GM19193 (cell line): ENCODE data around the gene NDUFA9.
A peak's percentile ranks its signal among the peaks of the same experiment; 100 is the strongest.

Experiments
- POLR2A ChIP-seq: IDR thresholded peaks from 4 replicates; pipeline ENCODE4 v1.6.1; 2011; ENCODE audit not compliant: insufficient read depth, insufficient read length; ENCODE audit errors: extremely low read depth

The NDUFA9 gene

DNA sequence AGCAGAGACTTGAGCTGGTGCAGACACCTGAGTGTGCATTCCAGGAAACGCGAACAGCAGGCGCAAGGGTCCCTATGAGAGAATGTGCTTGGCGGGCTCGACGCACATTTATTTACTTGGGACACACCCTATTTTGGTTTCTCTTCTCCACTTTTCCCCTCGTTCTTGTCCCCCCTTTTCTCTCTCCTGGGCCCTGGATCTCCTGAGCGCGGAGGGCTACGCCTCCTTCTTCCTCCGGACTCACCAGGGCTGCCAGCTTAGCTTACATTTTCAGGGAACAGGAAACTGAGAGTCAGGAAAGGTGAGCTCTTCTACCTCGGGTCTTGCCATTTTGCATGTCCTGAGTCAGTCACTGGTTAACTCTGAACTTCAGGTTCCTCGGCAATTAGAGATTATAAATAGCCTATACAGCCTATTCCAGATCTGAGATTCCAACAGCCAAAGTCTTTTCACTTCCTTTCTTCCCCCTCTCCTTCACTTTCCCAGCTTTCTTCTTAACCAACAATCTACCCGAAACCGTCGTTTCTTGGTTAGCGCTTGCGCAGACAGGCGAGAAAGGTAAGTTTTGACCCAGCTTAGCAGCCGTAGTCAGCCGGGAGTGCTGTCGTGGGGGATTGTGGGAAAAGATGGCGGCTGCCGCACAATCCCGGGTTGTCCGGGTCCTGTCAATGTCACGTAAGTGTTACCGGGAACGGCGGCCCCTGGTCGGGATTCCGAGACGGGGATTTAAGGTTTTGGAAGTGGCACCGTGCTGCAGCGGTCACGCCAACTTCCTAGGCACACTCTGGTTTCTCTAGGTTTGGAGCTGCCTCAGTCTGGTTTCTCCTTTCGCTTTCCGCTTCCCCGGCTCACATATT, at the start of gene NDUFA9, which contains the start of gene AKAP3:
Gene NDUFA9, plus strand, starts transcription at position 614 of the 857 bp plus-strand sequence. Its CDS starts 13 bp downstream, at position 627.
Gene AKAP3, minus strand, starts transcription at position 551 of the 857 bp plus-strand sequence. CDS start 10,855 bp downstream, outside the sequence.
- peak; percentile 96 for TF ChIP-seq POLR2A

DNA sequence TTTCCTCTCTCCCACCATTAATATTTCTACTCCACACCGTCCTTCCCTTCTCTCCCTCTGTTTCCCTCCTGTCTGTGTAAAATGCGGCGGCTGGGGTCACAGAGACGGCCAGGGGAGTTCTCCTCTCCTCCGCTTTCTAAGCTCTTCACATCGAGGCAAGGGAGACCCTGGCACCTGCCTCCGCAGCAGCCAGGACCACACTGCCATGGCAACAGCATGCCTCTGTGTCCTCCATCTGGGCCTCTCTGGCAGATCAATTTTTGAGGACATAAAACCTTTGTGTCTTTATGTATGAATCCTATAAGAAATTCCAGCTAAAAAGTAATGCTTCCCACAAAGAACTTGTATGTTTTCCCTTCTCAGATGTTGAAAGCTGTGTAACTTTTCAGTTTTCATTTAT, 45.5 kb upstream of the NDUFA9 start:
- no peak for TF ChIP-seq POLR2A

DNA sequence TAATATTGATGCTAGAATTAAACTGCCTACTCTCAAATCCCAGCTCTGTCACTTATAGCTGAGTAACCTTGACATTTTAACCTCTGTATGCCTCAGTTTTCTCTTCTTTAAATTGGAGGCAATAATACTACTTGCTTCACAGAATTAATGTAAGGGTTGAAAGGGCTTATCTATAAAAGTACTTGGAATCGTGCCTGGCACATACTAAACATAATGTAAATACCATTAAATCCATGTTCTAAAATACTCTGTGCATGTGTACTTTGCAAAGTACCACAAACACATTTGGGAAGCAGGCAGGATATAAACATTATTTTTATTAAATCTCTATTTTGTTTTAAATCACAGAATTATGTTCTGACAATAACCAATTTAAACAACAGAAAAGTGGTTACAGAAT, 45.0 kb upstream of the NDUFA9 start:
- TF ChIP-seq POLR2A: no peak

DNA sequence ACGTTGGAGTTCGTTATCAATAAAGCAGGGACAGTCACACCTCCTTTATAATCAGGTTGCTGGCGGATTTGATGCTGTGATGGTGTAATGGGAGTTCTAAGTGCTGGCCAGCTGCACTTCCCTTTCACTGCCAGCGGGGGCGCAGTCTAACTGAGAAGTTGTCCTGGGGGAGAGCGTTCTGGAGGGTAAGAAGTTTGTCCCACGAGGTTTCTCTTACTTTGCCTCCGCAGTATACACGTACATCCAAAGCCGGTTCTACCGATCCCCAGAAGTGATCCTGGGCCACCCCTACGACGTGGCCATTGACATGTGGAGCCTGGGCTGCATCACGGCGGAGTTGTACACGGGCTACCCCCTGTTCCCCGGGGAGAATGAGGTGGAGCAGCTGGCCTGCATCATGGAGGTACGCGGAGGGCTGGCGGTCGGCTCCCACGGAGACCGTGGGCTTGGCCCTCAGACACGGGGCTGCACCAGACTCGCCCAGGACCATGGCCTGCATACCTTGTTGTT, 44.2 kb upstream of the NDUFA9 start:
- TF ChIP-seq POLR2A: peak; percentile 75

DNA sequence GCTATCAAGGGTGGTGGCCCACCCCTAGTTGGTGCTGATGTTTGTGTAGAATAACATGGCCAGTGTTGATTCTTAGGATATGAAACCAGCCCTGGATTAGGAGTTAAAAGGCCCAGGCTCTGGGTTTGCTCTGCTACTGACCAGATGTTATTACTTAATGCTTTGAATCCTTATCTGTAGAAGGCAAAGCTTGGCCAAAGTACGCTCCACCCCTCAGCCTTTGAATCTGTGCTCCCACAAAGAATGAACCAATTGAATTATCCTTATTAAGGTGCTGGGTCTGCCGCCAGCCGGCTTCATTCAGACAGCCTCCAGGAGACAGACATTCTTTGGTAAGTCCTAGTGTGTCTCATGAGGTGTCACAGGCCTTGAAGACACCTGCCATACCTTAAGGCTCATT, 41.9 kb upstream of the NDUFA9 start:
- TF ChIP-seq POLR2A: no peak

DNA sequence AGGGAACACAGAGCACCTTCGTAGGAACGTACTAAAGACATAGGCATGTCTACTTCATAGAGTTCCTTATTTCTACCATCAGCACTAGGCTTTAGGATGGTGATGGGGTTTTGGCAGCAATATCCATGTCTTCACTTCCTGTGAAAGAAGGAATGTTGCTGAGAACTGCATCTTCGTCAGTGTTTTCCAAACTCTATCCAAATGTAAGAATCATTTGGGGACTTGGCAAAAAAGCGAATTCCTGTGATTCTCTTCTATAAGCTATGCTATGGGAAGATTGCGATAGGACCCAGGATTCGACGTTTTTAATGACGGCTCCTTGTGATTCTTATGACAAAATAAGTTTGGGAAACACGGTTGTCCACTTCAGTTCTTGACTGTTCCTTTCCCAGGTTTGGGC, 39.8 kb upstream of the NDUFA9 start:
- TF ChIP-seq POLR2A: no peak

DNA sequence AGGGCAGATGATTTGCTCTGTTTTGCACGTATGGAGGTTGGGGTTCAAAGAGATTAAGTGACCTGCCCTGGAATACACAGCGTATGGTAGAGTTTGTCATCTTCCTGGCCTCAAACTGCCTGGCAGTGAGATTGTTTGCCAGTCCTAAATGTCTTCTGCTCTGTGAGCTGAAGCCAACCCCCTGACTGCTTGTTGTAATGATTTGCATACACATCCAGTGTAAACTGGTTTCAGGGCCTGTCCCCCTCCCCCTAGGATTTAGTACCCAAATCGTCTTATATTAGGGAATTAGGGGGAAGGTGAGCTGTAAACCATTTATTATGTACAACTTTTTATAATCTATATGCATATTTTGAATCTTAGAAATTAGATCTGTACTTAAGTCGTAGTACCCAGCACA, 38.4 kb upstream of the NDUFA9 start:
- TF ChIP-seq POLR2A: no peak

DNA sequence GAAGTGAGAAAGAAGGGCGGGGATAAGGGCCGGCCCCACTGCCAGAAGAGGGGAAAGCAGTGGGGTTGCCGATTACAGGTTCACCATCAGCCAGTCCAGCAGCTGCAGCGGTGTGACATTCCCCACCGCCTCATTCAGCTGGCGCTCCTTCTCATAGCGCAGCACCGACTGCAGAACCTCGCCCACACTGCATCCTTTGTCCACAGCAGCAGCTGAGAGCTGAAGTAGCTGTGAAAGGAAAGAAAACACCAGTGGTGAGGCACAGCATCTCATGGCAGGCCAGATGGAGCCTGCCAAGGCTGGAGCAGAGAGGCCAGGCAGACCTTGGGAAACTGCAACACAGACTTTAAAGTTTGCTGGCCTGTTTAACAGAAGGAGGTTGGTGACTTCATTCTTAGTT, 33.2 kb upstream of the NDUFA9 start:
- no peak for TF ChIP-seq POLR2A

DNA sequence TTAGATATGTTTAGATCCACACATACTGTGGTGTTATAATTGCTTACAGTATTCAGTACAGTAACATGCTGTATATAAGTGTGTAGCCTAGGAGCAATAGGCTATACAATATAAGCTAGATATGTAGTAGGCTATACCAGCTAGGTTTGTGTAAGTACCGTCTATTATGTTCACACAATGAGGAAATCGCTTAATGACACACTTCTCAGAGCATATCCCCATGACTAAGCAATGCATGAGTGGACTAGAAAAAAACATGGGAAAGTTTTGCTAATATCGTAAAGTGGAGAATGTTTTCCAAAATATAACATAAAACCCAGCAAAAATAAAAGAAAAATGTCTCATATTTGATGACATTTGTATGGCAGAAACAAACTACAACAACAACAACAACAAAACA, 27.4 kb upstream of the NDUFA9 start:
- no peak for TF ChIP-seq POLR2A

DNA sequence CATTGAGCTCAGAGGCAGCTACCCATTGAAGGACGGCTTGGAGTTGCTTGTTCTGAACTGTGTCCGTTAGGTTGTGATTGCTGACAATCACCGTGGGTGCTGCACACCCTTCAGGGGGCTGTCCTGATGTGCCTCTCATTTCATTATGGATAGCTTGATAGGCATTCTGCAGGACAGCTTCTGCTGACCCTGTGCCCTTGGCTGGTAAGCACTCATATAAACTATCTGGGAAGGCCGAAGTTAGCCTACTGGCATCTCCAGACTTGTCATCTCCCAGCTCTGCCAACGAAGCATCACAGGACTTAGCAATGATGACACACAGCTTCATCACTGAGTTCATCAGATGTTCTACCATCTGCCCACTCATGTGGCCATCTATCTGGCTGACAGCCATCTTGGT, 22.4 kb upstream of the NDUFA9 start:
- TF ChIP-seq POLR2A: no peak

DNA sequence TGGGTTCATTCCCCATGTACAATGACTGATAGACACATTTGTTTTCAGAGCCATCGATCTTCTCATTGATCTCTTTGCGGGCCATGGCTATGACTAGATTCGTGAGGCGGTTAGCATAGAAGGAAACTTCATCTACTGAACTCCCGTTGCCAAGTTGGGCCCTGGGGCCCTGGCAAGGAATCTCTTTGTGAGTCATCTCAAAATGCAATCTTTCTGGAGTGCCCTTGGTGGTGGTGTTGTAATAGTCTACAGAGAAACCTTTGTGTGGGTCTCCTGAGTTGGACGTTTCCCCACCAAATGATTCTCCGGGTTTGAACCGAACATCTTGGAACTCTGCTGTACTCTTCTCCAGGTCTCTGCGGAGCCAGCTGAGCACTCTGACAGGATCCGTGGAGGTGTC, 20.5 kb upstream of the NDUFA9 start:
- no peak for TF ChIP-seq POLR2A

DNA sequence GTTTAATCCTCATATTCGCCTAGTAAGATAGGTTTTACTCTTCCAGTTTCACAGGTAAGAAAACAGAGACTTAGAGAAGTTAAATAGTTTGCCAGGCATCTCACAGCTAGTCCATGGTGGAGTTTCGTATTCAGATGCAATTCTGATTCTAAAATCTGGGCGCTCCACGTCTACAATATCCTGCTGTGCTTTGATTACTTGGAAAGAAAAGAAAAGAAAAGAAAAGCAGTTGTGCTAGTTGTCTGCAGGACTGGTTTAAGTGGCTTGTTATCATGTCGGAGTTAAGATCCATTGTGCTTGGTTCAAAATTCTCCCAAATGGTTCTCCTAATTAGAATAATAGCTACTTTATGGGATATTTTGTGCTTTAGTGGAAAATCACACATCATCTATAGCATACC, 18.7 kb upstream of the NDUFA9 start:
- TF ChIP-seq POLR2A: no peak

DNA sequence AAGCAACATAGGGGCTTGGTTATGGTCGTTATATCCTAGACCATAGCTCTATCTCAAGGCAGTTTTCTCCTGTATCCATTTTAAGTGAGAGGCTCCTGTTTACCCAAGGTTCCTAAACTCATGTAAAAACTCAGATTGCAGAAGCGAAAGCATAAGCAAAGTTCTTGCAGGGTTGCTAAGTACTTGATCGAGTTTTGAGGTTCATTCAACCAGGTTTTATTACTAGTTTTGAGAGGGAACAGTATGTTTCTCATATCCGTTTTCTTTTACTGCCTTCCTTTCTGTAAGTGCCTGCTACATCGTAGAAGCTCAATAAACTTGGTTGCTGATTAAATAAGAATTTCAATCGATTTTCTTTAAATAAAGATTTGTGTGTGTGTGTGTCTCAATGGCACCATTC, 5.2 kb upstream of the NDUFA9 start:
- TF ChIP-seq POLR2A: no peak

DNA sequence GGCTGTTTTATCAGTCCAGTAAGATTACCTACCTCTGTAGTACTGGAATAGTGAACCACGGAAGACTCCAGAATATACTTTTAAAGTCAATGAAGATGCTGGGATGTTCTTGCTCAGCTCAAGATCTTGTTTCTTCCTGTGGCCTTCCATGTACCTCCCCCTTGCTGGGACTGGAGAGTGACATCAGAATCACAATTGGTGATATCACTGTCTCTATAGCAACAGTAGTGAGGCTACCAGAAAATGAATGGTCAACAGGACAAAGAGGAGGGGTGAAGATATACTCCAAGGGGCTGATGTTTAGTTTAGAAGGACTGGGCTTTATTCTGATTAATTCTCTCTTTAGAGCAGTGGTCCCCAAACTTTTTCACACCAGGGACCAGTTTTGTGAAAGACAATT, 3.9 kb upstream of the NDUFA9 start:
- TF ChIP-seq POLR2A: no peak

DNA sequence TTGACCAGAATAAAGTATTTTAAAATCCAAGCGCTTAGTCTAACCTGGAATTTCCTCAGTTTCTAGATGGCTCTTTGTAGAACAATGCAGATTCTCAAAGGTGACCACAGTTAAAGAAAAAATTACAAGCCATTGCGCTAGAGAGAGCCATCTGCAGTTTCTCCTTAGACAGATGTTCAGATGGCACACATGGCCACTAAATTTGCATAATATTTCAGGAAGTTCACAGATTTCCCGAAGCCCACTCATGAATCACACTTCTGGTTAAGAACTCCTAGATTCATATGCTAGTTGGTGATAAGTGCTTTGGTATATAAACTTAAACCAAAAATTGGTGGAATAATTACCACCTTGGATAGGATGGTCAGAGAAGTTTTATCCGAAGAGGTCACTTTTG, 812 bp upstream of the NDUFA9 start:
- TF ChIP-seq POLR2A: no peak

DNA sequence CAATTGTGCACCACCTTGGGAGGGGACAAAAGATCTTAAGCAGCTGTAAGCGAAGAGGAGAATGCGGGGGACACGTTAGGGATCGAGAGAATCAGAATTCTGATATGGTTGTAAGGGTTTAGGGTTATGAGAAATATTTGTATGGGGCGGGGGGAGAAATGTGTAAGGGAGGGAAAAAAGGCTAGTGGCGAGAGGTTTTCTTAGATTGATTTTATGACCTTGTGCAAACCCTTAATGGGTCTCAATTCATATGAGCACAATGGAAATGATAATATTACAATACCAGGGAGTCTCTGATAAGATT, 396 bp downstream of the NDUFA9 start:
- TF ChIP-seq POLR2A: no peak
